Left renal pelvis (tissue), 4 donors: ENCODE results near the gene ODAD2. TPM values are rescaled to one million over a fixed set of nuclear protein-coding genes. Genes with fewer than 3 reads are reported as not detected.

Source experiments
- DNase-seq, 4 donors: peaks; one replicate each; pipeline ENCODE4 v3.0.0-alpha.2; 2013; ENCODE audit warnings: low read depth in 4 of 4, low spot score in 3 of 4
- polyA plus RNA-seq, 4 donors: library from polyadenylated mRNA; unstranded; fragments of 120-200 nt; gene quantifications; one replicate each; pipeline ENCODE4 v1.2.1, GENCODE V29; 2013; ENCODE audit not compliant: insufficient read length in 4 of 4

ODAD2 gene
- polyA plus RNA-seq, 4 donors, result 0.89 to 3.2 (median 1.6) TPM

GRCh38 chr10:27784272-27784671 lies 214.6 kb downstream of the ODAD2 start:
- no peak for DNase-seq

- no peak for DNase-seq
Measured at GRCh38 chr10:27783660-27784059, 215.2 kb downstream of the ODAD2 start.

- no peak for DNase-seq
Measured at GRCh38 chr10:27779462-27780015, 219.3 kb downstream of the ODAD2 start.

GRCh38 chr10:27774831-27775230 lies 224.0 kb downstream of the ODAD2 start:
- no peak for DNase-seq

GRCh38 chr10:27771231-27771630 lies 227.6 kb downstream of the ODAD2 start:
- DNase-seq, result no peak

- DNase-seq, result no peak
Measured at GRCh38 chr10:27770181-27770580, 228.7 kb downstream of the ODAD2 start.
